ENCODE data around the gene ARHGAP6.

ARHGAP6 gene

GRCh38 chrX:11328134-11328533 is 337.6 kb downstream of the ARHGAP6 start:
- TF ChIP-seq CTCF (IDR thresholded peaks at IDR 0.05): no peak

GRCh38 chrX:11321986-11322385 is 343.7 kb downstream of the ARHGAP6 start:
- TF ChIP-seq CTCF (IDR thresholded peaks at IDR 0.05): no peak

- TF ChIP-seq CTCF (IDR thresholded peaks at IDR 0.05): no peak
Measured at GRCh38 chrX:11319806-11320520, 345.8 kb downstream of the ARHGAP6 start.

GRCh38 chrX:11311706-11312105 is 354.0 kb downstream of the ARHGAP6 start:
- TF ChIP-seq CTCF (IDR thresholded peaks at IDR 0.05): no peak

- no peak for TF ChIP-seq CTCF (IDR thresholded peaks at IDR 0.05)
Measured at GRCh38 chrX:11309220-11309619, 356.5 kb downstream of the ARHGAP6 start.

- TF ChIP-seq CTCF (IDR thresholded peaks at IDR 0.05): no peak
Measured at GRCh38 chrX:11305641-11306040, 360.1 kb downstream of the ARHGAP6 start.

GRCh38 chrX:11304829-11305228 is 360.9 kb downstream of the ARHGAP6 start:
- no peak for TF ChIP-seq CTCF (IDR thresholded peaks at IDR 0.05)

GRCh38 chrX:11298600-11298999 is 367.1 kb downstream of the ARHGAP6 start:
- TF ChIP-seq CTCF (IDR thresholded peaks at IDR 0.05): no peak
